ENCODE data around the gene MICAL3.

The MICAL3 gene

GRCh38 chr22:17836992-17837742, 187.2 kb downstream of the MICAL3 start:
- no peaks in the 10 kb centered on the region for H3F3A ChIP-seq (ENCODE audit: insufficient read depth, low read length)
- no peak overlapping the region for H3K4me3 ChIP-seq (ENCODE audit: low read length)
- no peak for TF ChIP-seq EZH2phosphoT487 (IDR thresholded peaks at IDR 0.05; ENCODE audit: low read length)
- TF ChIP-seq EZH2 (optimal IDR thresholded peaks at IDR 0.05; ENCODE audit: low read depth, low read length), result no peak
- TF ChIP-seq CTCF (IDR thresholded peaks at IDR 0.05; ENCODE audit: low read length), result no peak
- no peak overlapping the region for H3K27ac ChIP-seq (ENCODE audit: low read length)
- no peaks in the 10 kb centered on the region for H3K9me3 ChIP-seq (replicated peaks; ENCODE audit: insufficient read depth, low read length)
- H3K36me3 ChIP-seq (replicated peaks; ENCODE audit: insufficient read depth, low read length), result no peaks in the 10 kb centered on the region
- H3K27me3 ChIP-seq (replicated peaks; ENCODE audit: insufficient read depth, low read length), result no peaks in the 10 kb centered on the region
- H4K20me1 ChIP-seq (ENCODE audit: insufficient read depth, low read length), result no peaks in the 10 kb centered on the region
- no peak overlapping the region for H2AFZ ChIP-seq (ENCODE audit: low read length)
- DNase-seq, result no peak
- no peaks in the 10 kb centered on the region for H3K9me2 ChIP-seq (replicated peaks; ENCODE audit: insufficient read depth, low read length)
- H3K4me2 ChIP-seq (ENCODE audit: low read depth, low read length), result no peak overlapping the region
- H3K9ac ChIP-seq (ENCODE audit: low read length), result no peak overlapping the region
- peaks cover 3% of the 10 kb centered on the region; the same call in 1 of the 2 replicates for H3K4me1 ChIP-seq (ENCODE audit: low read length)
- no peaks in the 10 kb centered on the region for H3K79me2 ChIP-seq (ENCODE audit: low read length)

GRCh38 chr22:17835256-17835655, 189.1 kb downstream of the MICAL3 start:
- Histone ChIP-seq H3K4me1 (ENCODE audit: low read length) (no peaks in the 10 kb centered on the region), H3K4me2 (ENCODE audit: low read depth, low read length) (no peak overlapping the region), H3K9me3 (replicated peaks; ENCODE audit: insufficient read depth, low read length) (no peaks in the 10 kb centered on the region), H3K4me3 (ENCODE audit: low read length) (no peak overlapping the region), H3F3A (ENCODE audit: insufficient read depth, low read length) (no peaks in the 10 kb centered on the region), H4K20me1 (ENCODE audit: insufficient read depth, low read length) (no peaks in the 10 kb centered on the region), H3K36me3 (replicated peaks; ENCODE audit: insufficient read depth, low read length) (no peaks in the 10 kb centered on the region), H2AFZ (ENCODE audit: low read length) (no peak overlapping the region), H3K27ac (ENCODE audit: low read length) (no peak overlapping the region), H3K9ac (ENCODE audit: low read length) (no peak overlapping the region), H3K9me2 (replicated peaks; ENCODE audit: insufficient read depth, low read length) (no peaks in the 10 kb centered on the region), H3K79me2 (ENCODE audit: low read length) (no peaks in the 10 kb centered on the region), H3K27me3 (replicated peaks; ENCODE audit: insufficient read depth, low read length) (no peaks in the 10 kb centered on the region)
- TF ChIP-seq EZH2phosphoT487 (IDR thresholded peaks at IDR 0.05; ENCODE audit: low read length) (no peak), EZH2 (optimal IDR thresholded peaks at IDR 0.05; ENCODE audit: low read depth, low read length) (no peak), CTCF (IDR thresholded peaks at IDR 0.05; ENCODE audit: low read length) (no peak)
- no peak for DNase-seq

GRCh38 chr22:17833489-17833888, 190.9 kb downstream of the MICAL3 start:
- Histone ChIP-seq H3K9me2 (replicated peaks; ENCODE audit: insufficient read depth, low read length) (no peaks in the 10 kb centered on the region), H3K27ac (ENCODE audit: low read length) (no peak overlapping the region), H3K9ac (ENCODE audit: low read length) (no peak overlapping the region), H3K9me3 (replicated peaks; ENCODE audit: insufficient read depth, low read length) (no peaks in the 10 kb centered on the region), H3F3A (ENCODE audit: insufficient read depth, low read length) (no peaks in the 10 kb centered on the region), H3K4me2 (ENCODE audit: low read depth, low read length) (no peak overlapping the region), H3K36me3 (replicated peaks; ENCODE audit: insufficient read depth, low read length) (no peaks in the 10 kb centered on the region), H3K27me3 (replicated peaks; ENCODE audit: insufficient read depth, low read length) (no peaks in the 10 kb centered on the region), H3K4me3 (ENCODE audit: low read length) (no peak overlapping the region), H4K20me1 (ENCODE audit: insufficient read depth, low read length) (no peaks in the 10 kb centered on the region), H2AFZ (ENCODE audit: low read length) (no peak overlapping the region), H3K4me1 (ENCODE audit: low read length) (no peaks in the 10 kb centered on the region), H3K79me2 (ENCODE audit: low read length) (no peaks in the 10 kb centered on the region)
- DNase-seq, result no peak
- TF ChIP-seq CTCF (IDR thresholded peaks at IDR 0.05; ENCODE audit: low read length) (no peak), EZH2phosphoT487 (IDR thresholded peaks at IDR 0.05; ENCODE audit: low read length) (no peak), EZH2 (optimal IDR thresholded peaks at IDR 0.05; ENCODE audit: low read depth, low read length) (no peak)

Measured in MM.1S (cell line).